Kidney (tissue), 14 donors: Measurements from ENCODE around the gene SET. TPM values are rescaled to one million over a fixed set of nuclear protein-coding genes. Genes with fewer than 3 reads are reported as not detected.

Experiments
- DNase-seq, 5 donors: peaks; one replicate each; pipeline ENCODE4 v3.0.0-alpha.2; 2013 to 2020
- FAIRE-seq: peaks from 2 replicates; lab custom pipeline; 2012; peaks lifted over from hg19 to GRCh38; lab: Jason Lieb, UNC
- H3K27ac ChIP-seq, 2 donors: one replicate each; pipeline ENCODE4 v1.7.0; 2013; ENCODE audit warnings: low read depth in 2 of 2, low read length in 2 of 2, inconsistent platforms in 1 of 2
- H3K27me3 ChIP-seq: one replicate; pipeline ENCODE4 v1.7.1; 2013; ENCODE audit warnings: low read length, inconsistent platforms; ENCODE audit not compliant: control insufficient read depth, insufficient read depth
- H3K36me3 ChIP-seq, 3 donors: one replicate each; pipeline versions ENCODE4 v1.7.0 to v1.7.1; 2013; ENCODE audit warnings: low read length in 3 of 3, control low read depth in 1 of 3, inconsistent platforms in 1 of 3; ENCODE audit not compliant: insufficient read depth in 3 of 3, control insufficient read depth in 2 of 3
- H3K4me1 ChIP-seq, 3 donors: one replicate each; pipeline versions ENCODE4 v1.7.0 to v1.7.1; 2013; ENCODE audit warnings: low read length in 3 of 3, inconsistent platforms in 1 of 3, low read depth in 1 of 3; ENCODE audit not compliant: control insufficient read depth in 2 of 3, insufficient read depth in 2 of 3
- H3K4me3 ChIP-seq, 3 donors: one replicate each; pipeline versions ENCODE4 v1.7.0 to v1.8.1; 2013; ENCODE audit warnings: low read length in 3 of 3, control low read depth in 1 of 3, inconsistent platforms in 1 of 3
- H3K9ac ChIP-seq, 3 donors: one replicate each; pipeline versions ENCODE4 v1.7.0 to v1.7.1; 2013; ENCODE audit warnings: low read length in 3 of 3, control low read depth in 1 of 3, inconsistent platforms in 1 of 3
- H3K9me3 ChIP-seq, 3 donors: one replicate each; pipeline versions ENCODE4 v1.7.0 to v1.7.1; 2013; ENCODE audit warnings: low read length in 3 of 3, control low read depth in 1 of 3, inconsistent platforms in 1 of 3; ENCODE audit not compliant: control insufficient read depth in 2 of 3, insufficient read depth in 1 of 3
- CTCF ChIP-seq: IDR thresholded peaks from 3 replicates; pipeline ENCODE4 v1.5.1; 2012; ENCODE audit warnings: mild to moderate bottlenecking, moderate library complexity, borderline replicate concordance; ENCODE audit not compliant: insufficient read depth; ENCODE audit errors: extremely low read depth
- intact Hi-C: fragments of 100-400 bp; cut with DNase I; formaldehyde crosslinking; loops from one replicate; pipeline ENCODE4 v1.11.1; 2022
- polyA plus RNA-seq: library from polyadenylated mRNA; stranded (reverse); fragments of 350-450 nt; fragmentation: Illumina TruSeq; extraction: RNeasy Lipid Tissue Mini Kit (QIAGEN cat#74804); gene quantifications from one replicate; pipeline ENCODE4 v1.2.3, GENCODE V29; 2014; ENCODE audit warnings: low read depth, low replicate concordance; ENCODE audit not compliant: insufficient read depth
- total RNA-seq: library from RNA; stranded (reverse); fragmentation: NEBNext Ultra II Directional; extraction: Animal tissue kit (Norgen Biotek cat#: 25700); gene quantifications from one replicate; pipeline ENCODE4 v1.2.1, GENCODE V29; 2021
- donor health status: control.
- donor health status: control.
- donor health status: control.
- donor health status: control.
- donor health status: control.
- donor health status: DM: yes; HTN: yes; CAD: no.
- donor health status: Normal renal cell carcinoma (clear cell type).

SET gene
- total and polyA plus RNA-seq, 2 donors from 2014 or later, result 127 to 247 TPM

- no peak overlapping the region for H3K27ac ChIP-seq
- DNase-seq, result no peak
- no peak for TF ChIP-seq CTCF
- H3K36me3 ChIP-seq, result no peaks in the 10 kb centered on the region
- H3K27me3 ChIP-seq, result no peaks in the 10 kb centered on the region
- H3K9me3 ChIP-seq, result no peaks in the 10 kb centered on the region
- intact Hi-C loops, result no loop called here
- no peak for FAIRE-seq
- H3K4me1 ChIP-seq, result no peaks in the 10 kb centered on the region
- H3K9ac ChIP-seq, result no peak overlapping the region
- H3K4me3 ChIP-seq, result no peak overlapping the region
These were observed 35.1 kb upstream of the SET start for GRCh38 chr9:128653908-128654307.

GRCh38 chr9:128654481-128654880 is 34.5 kb upstream of the SET start:
- Histone ChIP-seq H3K27me3 (no peaks in the 10 kb centered on the region), H3K27ac (no peak overlapping the region), H3K4me1 (no peaks in the 10 kb centered on the region), H3K4me3 (no peak overlapping the region), H3K9ac (no peak overlapping the region), H3K36me3 (no peaks in the 10 kb centered on the region), H3K9me3 (no peaks in the 10 kb centered on the region)
- FAIRE-seq (no peak), DNase-seq (no peak)
- intact Hi-C loops, result no loop called here
- no peak for TF ChIP-seq CTCF

GRCh38 chr9:128656416-128657343 is 32.3 kb upstream of the SET start, which contains the start of gene DYNC2I2:
Gene DYNC2I2 (minus strand): TSS chr9:128656847. CDS start chr9:128656726, 121 bp downstream.
- Histone ChIP-seq H3K36me3 (no peaks in the 10 kb centered on the region), H3K9ac (peak within 1 kb of the TSS; percentile 57 to 96 (median 91)), H3K4me1 (no peaks in the 10 kb centered on the region), H3K27ac (peak within 1 kb of the TSS; percentile 100), H3K27me3 (no peaks in the 10 kb centered on the region), H3K9me3 (no peaks in the 10 kb centered on the region), H3K4me3 (peak within 1 kb of the TSS; percentile 74 to 81 (median 81))
- DNase-seq (peak; percentile 92 to 98 (median 95)), FAIRE-seq (no peak)
- TF ChIP-seq CTCF, result no peak
- intact Hi-C loops, result no loop called here
